COLO829 (cell line): ENCODE data around the gene RBBP5.

ENCODE experiments used
- DNase-seq: peaks from one replicate; pipeline ENCODE4 v3.0.0; 2012; ENCODE audit warnings: low spot score

Gene RBBP5

GRCh38 chr1:205056956-205057568, 64.7 kb downstream of the RBBP5 start:
- no peak for DNase-seq

- no peak for DNase-seq
These were observed 65.6 kb downstream of the RBBP5 start for GRCh38 chr1:205056188-205056611.

DNA sequence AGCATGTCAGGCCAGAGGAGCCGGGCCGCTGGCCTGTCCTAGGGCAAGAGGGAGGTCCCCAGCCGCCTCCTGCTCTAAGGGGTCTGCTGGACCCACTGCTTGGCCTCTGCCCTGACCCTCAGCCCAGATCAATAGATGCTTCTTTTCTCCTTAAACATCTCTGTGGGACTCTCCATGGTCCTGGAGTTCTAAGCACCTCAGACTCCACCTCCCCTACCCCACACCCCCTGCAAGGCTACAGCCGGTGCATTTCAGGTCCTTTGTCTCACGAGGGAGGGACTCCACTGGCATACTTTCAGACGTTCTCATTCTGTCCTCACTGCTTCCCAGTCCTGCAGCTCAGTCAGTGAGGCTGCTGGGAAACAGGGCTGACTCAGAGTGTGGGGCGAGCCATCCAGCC, 67.8 kb downstream of the RBBP5 start:
- no peak for DNase-seq

DNA sequence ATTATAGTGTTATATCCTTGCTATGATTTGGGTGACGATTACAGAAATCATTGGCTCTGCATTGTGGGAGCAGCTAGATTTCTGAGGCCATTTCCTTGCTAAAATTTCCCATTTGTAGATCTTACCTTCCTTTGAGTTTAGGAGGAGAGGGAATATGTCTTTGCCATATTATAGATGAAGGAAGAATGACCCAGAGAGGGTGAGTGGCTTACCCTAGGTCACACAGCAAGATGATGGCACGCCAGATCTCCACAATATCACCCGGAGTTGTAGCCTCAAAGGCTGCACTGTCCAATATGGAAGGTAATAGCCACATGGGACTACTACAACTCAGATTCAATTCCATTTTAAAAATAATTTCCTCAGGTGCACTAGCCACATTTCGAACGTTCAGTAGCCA, 68.5 kb downstream of the RBBP5 start:
- DNase-seq: no peak

GRCh38 chr1:205052690-205053089, 69.1 kb downstream of the RBBP5 start:
- no peak for DNase-seq

GRCh38 chr1:205049479-205049878, 72.3 kb downstream of the RBBP5 start:
- DNase-seq: no peak

DNA sequence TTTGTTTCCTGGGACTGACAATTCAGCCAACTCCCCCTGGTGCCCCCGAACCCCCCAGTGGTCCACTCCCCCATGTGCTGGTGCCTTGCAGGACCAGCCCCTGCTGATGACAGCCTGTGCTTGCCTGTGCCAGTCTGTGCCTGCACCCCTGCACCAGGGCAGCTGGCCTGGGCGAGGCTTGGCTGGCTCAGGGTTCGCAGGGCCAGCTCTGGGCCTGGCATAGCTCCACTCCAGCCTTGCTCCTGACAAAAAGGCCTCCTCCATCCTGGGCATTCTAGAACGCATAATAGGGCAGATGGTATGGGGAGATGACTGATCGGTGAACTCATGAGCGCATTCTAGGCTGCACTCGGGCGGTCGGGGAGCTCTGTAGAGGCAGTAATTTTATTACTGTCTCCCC, 73.4 kb downstream of the RBBP5 start:
- DNase-seq: no peak

GRCh38 chr1:205047764-205048231, 74.0 kb downstream of the RBBP5 start:
- no peak for DNase-seq

DNA sequence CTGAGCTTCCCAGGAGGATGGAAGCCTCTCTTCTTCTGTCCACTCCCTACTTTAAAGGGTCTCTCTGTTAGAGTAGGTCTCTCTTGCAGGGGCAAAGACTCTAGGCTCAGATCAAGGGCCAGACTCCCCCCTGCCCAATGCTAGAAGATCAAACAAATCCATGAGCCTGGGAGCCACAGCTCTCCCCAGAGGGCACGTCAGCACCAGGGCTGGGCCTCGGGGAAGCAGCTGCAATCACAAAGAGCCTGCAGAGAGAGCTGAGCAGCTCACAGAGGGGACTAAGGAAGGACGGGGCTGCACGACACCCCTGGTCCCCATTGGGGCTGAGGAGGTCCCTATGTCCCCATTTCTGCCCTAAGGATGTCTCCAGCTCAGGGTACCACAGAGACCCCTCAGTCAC, 74.9 kb downstream of the RBBP5 start:
- DNase-seq: no peak

- no peak for DNase-seq
These were observed 76.6 kb downstream of the RBBP5 start for GRCh38 chr1:205045146-205045545.

DNA sequence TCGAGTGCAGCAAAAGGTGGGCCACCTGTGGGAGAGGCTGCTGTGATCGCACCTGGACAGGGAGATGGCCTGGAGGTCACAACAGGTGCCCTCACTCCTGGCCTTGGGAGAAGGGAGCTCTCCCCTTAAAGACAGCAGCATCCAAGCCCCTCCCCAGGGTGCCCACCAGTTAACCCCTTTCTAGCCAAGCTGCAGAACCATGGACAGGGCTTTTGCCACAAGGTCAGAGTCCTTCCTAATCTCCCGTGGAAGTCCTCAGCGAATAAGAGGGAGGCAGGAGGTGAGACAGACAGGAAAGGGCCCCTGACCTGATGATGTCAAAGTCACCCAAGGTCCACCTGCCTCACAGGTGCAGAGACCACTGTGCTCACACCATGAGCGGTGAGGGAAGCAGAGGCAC, 77.0 kb downstream of the RBBP5 start:
- DNase-seq: no peak

DNA sequence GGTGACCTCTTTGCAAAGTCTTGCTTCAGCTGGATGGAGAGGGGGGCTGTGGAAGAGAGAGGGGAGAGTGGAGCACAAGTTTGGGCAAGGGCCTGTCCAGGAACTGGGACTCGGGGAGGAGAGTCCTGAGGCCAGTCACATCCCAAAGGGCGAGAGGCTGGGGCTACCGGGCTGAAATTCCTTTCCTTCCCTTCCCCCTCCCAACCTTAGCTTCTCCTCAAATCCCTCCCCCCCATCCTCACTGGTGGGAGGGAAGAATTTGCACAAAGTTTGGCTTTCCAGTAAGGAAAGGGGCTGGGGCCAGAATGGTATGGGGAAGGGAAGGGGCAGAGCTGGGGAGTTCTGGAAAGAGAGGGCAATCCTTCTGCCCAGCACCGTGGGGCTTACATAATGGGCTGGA, 77.9 kb downstream of the RBBP5 start:
- no peak for DNase-seq

DNA sequence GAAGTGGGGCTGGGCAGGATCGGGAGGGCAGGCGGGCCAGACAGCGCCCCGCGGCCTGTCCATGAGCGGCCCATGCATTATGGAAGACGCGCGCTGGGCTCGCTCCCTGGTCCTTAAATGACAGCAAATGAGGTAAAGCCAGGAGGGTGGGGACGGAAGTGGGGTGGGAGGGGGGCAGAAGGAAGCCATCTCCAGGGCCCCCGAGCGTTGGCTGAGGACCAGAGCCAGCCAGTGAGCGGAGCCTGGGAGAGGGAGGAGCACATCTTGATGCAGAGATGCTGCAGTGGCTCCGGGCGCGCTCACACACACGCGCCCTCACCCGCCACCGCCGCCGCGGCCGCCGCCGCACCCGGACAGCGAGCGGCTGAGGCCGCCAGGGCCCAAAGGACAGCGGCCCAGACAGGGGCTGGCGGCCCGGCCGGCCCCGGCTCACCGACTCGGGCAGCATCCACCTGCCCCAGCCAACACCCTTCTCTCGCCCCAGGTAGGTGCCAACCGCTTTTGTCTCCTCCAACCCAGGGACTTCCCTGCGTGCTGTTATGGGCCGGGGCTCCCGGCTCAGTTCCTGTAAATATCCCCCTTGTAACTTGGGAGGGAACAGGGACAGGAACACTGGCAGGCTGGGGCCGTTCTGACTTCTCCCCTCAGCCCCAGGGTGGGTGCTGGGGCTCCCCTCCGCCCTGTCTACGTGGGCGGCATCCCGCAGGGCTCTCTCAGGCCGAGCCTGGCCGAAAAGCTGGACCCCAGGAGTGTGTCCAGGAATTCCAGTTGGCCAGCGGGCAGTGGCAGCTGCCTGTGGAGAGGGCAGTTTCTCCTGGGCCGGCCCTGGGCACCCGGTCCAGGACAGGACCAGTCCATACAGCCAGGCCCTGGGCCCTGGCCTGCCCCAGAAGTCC, 78.6 kb downstream of the RBBP5 start, which contains the start of gene CNTN2:
Gene CNTN2 (plus strand): TSS at position 302 of the 896 bp plus-strand sequence. CDS start 9,974 bp downstream, outside the sequence.
- DNase-seq: no peak

- DNase-seq: no peak
These were observed 79.5 kb downstream of the RBBP5 start for GRCh38 chr1:205041998-205042910.

GRCh38 chr1:205041001-205041715, 80.6 kb downstream of the RBBP5 start:
- no peak for DNase-seq

DNA sequence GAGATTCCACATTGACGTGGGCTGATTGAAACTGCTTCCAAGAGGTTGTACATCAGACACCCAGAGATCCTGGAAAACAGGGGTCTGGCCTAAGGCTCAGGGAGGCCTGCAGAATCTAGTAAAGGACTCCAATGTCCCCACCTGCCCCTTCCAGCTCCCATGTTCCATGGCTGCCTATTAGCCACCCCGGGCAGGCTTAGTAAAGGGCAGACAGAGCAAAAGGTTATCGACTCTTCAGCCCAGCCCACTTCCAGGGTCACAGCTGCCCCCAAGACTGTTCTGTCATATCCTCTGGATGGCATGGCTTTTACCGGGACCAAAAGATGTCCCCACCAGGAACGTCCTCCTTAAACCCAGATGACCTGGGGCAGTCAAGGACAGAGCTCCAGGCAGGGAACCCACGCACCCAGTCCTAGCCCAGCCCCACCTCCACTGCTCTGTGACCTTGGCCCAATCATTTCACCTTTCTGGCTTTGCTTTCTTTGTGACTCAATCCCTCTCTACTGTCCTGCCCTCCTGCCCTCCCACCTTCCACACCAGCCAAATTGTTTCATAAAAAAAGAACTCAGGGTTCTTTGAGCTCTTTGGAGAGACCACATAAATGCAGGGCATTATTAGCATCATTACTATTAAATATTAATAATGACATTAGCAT, 83.5 kb downstream of the RBBP5 start:
- DNase-seq: no peak

- no peak for DNase-seq
These were observed 84.2 kb downstream of the RBBP5 start for GRCh38 chr1:205037539-205037938.
